Stimulated activated CD4-positive, alpha-beta T cell treated with anti-CD3 and anti-CD28 coated beads, Interleukin-4, amount 100 ng/mL, for 1 hour (primary cell): ENCODE measurements around the gene NLRP11.

ENCODE experiments used
- DNase-seq: peaks from one replicate; pipeline ENCODE4 v3.0.0-alpha.2; 2020

The NLRP11 gene

GRCh38 chr19:55831846-55832245, at the start of gene NLRP11:
Gene NLRP11, minus strand, starts transcription at chr19:55831999. Its CDS starts 13,825 bp downstream, at chr19:55818174.
- DNase-seq = no peak

GRCh38 chr19:55877211-55877610, 45.4 kb upstream of the NLRP11 start:
- no peak for DNase-seq

GRCh38 chr19:55870736-55871135, 38.9 kb upstream of the NLRP11 start:
- no peak for DNase-seq

- no peak for DNase-seq
These were observed 35.3 kb upstream of the NLRP11 start for GRCh38 chr19:55867101-55867500.

GRCh38 chr19:55866521-55866920, 34.7 kb upstream of the NLRP11 start:
- no peak for DNase-seq

GRCh38 chr19:55858969-55859368, 27.2 kb upstream of the NLRP11 start:
- DNase-seq = no peak

- no peak for DNase-seq
These were observed 26.6 kb upstream of the NLRP11 start for GRCh38 chr19:55858401-55858800.

GRCh38 chr19:55857974-55858373, 26.2 kb upstream of the NLRP11 start:
- DNase-seq = no peak

GRCh38 chr19:55857149-55857548, 25.4 kb upstream of the NLRP11 start:
- DNase-seq = no peak

GRCh38 chr19:55855160-55855559, 23.4 kb upstream of the NLRP11 start:
- DNase-seq = no peak

GRCh38 chr19:55838906-55839305, 7.1 kb upstream of the NLRP11 start:
- no peak for DNase-seq

- DNase-seq = no peak
These were observed 6.5 kb upstream of the NLRP11 start for GRCh38 chr19:55838251-55838650.

GRCh38 chr19:55836340-55836739, 4.5 kb upstream of the NLRP11 start, which contains the start of gene NLRP4:
Gene NLRP4, plus strand, starts transcription at chr19:55836540. Its CDS starts 15,541 bp downstream, at chr19:55852081.
- DNase-seq = no peak

- no peak for DNase-seq
These were observed 877 bp upstream of the NLRP11 start for GRCh38 chr19:55832676-55833075.

GRCh38 chr19:55830656-55831055, 1.1 kb downstream of the NLRP11 start:
- DNase-seq = no peak

GRCh38 chr19:55820037-55820436, 11.8 kb downstream of the NLRP11 start:
- no peak for DNase-seq

GRCh38 chr19:55813906-55814305, 17.9 kb downstream of the NLRP11 start:
- no peak for DNase-seq

GRCh38 chr19:55812449-55812848, 19.4 kb downstream of the NLRP11 start:
- no peak for DNase-seq

GRCh38 chr19:55811340-55811739, 20.5 kb downstream of the NLRP11 start:
- DNase-seq = no peak

GRCh38 chr19:55809381-55810058, 22.3 kb downstream of the NLRP11 start:
- DNase-seq = peak; percentile 30

GRCh38 chr19:55802281-55802680, 29.5 kb downstream of the NLRP11 start:
- no peak for DNase-seq

GRCh38 chr19:55801416-55801815, 30.4 kb downstream of the NLRP11 start:
- no peak for DNase-seq

GRCh38 chr19:55795021-55795420, 36.8 kb downstream of the NLRP11 start:
- no peak for DNase-seq

GRCh38 chr19:55781112-55781511, 50.7 kb downstream of the NLRP11 start:
- no peak for DNase-seq

GRCh38 chr19:55778331-55778730, 53.5 kb downstream of the NLRP11 start:
- DNase-seq = no peak
